Measurements from ENCODE around the gene CTNNA3.
A peak's percentile ranks its signal among the peaks of the same experiment; 100 is the strongest.

CTNNA3 gene

DNA sequence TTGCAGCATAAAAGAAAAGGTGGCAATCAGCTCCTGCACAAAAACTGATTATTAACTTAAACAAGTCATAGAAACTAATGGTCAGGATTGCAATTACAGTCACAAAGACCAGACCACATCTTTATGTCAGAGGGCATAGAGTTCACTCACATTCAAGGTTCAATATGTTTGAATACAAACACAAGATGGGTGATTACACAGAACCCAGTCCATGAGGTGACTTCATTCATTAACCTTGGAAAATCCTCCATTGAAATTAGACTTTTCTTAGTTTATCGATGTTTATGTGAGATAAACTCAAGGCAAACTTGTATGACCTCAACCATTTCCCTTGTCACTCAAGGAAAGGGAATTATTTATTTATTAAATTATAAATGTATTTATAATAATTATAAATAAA lies 1158.8 kb downstream of the CTNNA3 start:
- DNase-seq (ENCODE audit: low read depth), result no peak

DNA sequence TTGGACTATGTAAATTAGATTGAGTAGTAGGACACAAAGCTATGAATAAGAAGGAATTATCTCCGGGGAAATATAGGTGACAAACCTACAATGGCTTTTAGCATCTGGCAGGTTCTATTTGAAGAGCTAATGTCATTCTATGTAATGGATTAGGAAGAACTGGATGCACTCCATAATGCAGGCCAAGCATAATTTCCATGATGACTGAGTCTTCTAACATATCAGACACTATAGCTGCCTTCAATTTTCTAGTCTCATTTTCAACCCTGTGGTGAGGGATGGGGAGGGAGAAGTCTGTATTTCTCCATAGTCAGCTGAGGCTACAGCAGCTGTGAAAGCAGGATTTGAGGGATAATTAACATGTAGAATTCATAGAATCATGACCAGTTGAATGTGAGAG lies 1160.6 kb downstream of the CTNNA3 start:
- DNase-seq (ENCODE audit: low read depth), result no peak

DNA sequence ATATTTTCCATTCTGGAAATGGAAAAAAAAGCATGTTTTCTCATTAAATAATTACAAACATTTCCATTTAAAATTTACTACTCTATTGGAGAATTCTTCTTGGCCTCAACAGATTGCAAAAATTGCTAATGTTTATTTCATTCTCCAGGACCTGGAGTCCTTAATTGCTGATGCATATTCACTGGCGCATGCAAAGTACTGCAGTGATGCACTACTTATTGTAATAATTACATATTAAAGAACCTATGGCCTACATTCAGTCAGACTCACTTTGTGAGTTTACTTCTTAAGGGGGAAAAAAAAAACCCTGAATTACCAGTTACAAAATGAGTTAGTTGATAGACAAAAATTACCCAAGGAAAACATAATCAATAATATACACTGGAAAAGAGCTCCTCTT lies 1161.1 kb downstream of the CTNNA3 start:
- no peak for DNase-seq (ENCODE audit: low read depth)

DNA sequence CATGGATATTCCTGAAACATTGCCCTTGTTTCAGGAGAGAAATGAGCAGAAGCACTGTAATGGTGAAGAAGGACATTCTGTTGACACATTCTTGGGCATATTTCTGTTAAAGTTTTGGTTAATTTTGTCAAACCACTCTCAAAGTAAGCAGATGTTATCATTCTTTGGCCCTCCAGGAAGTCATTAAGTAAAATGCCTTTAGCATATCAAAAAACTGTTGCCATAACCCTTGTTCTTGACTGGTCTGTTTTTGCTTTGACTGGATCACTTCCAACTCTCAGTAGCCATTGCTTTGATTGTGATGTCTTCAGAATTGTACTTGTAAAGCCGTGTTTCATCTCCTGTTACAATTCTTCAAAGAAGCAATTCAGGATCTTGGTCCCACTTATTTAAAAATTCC lies 1174.5 kb downstream of the CTNNA3 start:
- DNase-seq (ENCODE audit: low read depth), result no peak

DNA sequence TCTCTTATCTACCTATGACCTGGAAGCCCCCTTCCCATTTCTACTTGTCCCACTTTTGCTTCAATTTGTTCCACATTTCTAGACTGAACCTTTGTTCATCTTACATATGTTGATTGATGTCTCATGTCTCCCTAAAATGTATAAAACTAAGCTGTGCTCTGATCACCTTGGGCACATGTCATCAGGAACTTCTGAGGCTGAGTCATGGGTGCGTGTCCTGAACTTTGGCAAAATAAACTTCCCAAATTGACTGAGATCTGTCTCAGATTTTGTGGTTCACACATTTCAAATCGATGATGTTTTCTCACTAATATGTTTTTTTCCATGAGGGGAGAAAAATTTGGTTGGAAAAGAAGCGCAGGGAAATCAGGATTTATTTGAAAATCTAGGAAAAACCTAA lies 1176.4 kb downstream of the CTNNA3 start:
- DNase-seq (ENCODE audit: low read depth), result no peak

DNA sequence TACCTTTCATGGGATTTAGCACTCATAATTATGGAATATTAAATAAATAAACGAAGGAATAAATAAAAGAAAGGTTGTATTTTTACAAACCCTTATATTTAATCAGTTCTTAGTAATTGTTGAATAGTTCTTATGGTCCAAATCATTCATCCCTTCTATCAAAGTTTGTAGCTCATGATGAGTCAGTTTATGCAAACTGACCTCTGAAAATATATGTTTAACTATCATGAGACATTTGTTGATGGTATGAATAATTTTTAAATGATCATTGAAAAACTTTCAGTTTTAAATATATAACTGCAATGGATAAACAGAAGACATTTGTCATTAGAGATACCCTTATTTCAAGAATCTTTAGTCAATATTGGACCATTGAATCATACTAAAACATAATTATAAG lies 1181.3 kb downstream of the CTNNA3 start:
- no peak for DNase-seq (ENCODE audit: low read depth)

DNA sequence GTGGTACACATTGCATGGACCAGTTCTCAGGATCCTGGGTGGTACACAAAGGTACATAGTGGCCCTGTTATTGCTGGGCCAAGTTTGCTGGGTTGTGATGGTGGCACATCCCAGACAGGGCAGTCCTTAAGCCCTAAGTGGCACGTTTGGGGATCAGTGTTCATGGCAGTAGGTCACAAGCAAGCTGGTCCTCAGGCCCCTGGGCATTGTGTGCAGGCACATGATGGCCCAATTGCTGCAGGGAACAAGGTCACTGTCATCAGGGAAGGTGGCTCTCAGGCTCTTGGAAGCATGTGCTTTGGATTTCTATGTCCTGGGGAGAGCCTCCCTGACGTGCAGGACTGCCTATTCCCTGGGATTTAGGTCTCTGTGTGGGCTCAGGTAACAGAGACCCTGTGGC lies 1182.5 kb downstream of the CTNNA3 start:
- DNase-seq (ENCODE audit: low read depth), result no peak

DNA sequence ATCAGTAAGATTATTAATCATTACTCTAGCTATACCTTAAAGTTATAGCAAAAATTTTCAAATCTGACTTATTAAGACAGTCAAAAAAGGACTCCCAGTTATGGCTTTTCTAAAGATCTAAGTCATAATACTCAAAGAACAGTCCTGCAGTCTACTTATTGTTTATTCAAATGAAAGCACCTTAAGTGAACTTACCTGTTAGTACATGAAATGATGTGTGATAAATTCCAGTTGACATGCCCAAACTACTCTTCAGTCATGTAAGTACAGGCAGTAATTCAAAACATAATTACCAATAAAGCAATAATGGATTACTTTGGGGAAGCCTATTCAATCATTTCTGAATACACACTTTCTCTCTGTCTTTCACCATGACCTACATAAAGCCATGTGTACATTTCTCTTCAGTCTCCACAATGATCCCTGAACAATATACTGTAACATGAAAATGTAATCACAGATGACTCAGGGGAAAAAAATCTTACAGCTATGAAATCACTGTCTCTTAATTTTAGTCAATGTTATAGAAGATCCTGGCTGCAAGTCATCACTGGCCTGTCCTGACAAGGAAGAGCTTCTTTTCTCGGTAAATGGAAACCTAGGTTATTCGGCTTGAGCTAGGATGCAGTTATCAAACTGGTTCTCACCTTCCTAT lies 1190.9 kb downstream of the CTNNA3 start:
- peak; percentile 7 for DNase-seq (ENCODE audit: low read depth)

DNA sequence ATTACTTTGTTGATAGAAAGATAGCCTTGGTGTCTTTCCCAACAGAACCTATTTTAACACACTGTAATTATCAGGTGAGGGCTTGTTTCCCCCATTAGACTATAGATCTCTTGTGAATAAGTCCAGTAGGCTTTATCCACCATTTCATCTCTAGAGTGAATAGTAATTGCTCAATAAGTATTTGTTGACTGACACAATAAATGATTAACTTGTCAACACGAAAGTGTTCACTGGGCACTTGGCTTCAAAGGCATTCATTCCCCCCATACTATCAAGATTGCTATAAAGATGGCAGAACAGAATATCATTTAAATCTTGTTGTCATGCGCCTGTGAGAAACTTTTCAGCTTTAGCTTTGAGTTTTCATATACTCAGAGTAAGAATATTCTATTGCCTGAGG lies 1194.6 kb downstream of the CTNNA3 start:
- DNase-seq (ENCODE audit: low read depth), result no peak

DNA sequence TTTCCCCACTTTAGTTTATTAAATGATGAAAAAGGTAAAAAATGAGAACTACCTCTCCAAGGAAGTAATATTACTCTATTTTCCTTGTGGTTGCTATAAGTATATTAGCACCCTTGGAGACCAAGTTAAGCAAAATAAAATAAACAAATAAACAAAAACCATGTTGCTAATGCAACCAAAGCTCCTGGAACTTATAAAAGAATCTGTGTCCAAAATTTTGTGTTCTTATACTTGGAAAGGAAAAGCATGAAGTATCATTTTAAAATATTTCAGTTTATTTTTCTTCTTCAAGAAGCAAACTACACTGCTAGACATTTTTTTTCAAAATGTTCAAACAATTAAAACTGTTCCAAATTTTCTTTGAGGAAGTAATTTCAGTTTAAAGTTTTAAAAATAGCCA lies 1212.0 kb downstream of the CTNNA3 start:
- DNase-seq (ENCODE audit: low read depth), result no peak

DNA sequence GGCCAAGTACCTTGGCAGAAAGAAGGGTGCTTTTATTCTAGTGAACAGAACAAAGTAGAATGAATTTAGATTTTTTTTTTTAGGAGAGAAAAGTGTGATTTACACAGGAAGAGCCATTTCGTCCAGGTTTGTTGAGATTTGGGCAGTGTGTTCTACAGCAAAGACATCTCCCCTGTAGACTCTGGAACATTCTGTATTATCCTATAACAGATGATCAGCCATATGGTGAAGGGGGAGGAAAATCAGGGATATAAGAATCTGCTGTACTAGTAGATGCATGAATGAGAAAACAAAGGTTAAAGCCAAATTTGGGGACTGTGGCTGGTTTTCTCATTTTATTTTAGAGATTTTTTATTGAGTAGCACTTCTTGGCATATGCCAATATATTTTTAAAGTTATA lies 1223.8 kb downstream of the CTNNA3 start:
- DNase-seq (ENCODE audit: low read depth), result no peak

DNA sequence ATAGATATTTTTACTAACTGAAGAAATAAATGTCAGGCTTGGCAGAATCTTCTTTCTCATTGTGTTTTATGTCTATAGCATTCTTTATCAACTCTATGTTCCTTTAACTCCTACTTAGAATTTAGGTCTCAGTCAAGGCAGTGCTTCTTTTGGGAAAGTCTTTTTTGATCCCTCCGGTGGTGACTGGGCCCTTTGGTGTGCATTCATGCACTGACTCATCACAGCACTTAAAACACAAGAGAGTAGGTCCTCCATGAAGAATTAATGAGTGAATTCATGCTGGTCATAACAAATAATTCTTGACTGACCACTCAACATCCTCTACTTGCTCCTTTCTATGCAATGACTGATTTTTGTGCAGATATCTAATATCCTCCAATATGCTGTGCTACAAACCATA lies 1229.0 kb downstream of the CTNNA3 start:
- no peak for DNase-seq (ENCODE audit: low read depth)

DNA sequence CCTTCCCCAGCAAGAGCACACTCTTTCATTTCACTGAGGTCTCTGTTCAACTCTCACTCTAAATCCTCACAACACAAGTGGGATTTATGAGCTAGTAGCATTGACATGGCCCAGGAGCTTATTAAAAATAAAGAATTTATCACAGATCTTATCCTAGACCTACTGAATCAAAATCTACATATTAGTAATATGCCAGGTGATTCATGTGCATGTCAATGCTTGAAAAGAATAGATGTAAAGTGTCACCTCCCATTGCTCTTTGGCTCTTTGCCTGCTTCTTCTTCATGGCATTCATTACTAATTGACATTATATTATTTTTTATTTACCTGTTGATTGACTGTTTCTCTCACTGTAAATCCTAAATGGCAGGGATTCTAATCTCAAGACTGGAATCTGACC lies 1229.4 kb downstream of the CTNNA3 start:
- no peak for DNase-seq (ENCODE audit: low read depth)

DNA sequence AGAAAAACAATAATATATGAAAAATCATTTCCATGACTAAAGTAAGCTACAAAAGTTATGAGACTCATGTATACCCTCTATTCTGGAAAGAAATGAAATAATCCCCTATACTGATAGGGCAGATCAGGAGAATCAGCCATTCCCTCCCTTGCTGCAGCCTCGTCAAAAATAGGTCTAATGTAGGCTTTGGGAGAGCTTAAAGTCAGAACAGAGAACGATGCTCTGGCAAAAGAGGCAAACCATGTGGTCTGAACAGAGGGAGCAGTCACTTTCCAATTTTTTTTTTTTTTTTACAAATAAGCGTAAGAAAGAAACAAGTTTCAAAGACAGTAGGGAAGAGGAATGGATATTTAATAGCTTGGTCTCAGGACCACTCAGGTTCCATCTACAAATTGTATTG lies 1232.4 kb downstream of the CTNNA3 start:
- no peak for DNase-seq (ENCODE audit: low read depth)

DNA sequence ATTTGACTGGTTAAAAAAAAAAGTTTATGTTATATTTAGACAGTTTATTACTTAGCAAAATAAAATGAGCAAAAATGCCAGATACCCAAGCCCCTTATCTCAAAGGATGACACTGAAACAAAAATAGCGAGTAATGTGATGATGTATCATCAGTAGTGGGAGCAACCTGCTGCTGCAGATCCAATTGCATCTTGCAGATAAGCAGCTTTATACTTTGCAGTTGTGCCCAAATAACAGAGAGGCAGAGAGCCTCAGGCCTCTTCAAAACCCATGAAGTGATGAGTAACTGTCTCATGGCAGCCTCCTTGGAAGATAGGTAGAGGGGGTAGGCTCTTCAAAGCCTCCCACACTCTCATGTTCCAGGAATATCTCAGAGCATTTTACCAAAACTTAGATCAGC lies 1238.4 kb downstream of the CTNNA3 start:
- DNase-seq (ENCODE audit: low read depth), result peak; percentile 0

DNA sequence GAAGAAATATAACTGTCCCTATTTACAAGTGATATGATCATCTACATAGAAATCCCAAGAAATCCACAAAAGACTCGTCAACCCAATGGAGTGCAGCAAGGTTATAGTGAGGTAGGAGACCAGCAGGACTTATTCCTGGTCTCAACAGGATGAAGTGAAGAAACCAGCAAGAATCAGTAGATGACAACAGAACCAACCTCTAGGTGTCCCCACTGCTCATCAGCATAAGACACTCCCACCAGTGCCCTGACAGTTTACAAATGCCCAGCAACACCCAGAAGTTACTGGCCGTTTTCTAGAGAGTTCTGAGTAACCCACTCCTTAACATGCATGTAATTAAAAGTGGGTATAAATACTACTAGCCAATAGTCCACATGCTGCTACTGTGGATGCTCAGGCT lies 1240.7 kb downstream of the CTNNA3 start:
- DNase-seq (ENCODE audit: low read depth), result peak; percentile 21

DNA sequence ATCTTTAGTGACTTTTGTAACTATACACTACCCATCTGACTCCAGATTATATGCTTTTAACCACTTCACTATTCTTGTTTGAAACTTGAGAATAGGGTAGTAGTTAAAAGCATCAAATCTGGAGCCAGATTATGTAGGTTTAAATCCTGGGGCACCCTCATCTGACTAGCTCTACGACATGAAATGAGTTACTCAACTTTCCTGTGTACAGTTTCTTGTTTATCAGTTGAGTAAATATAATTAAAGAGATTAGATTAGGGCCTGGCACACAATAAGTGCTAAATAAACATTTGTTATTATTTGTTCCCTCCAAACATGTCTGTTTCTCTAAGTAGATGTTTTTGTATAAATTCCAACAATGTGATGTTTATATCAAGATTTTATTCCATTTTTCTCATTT lies 1255.4 kb downstream of the CTNNA3 start:
- no peak for DNase-seq (ENCODE audit: low read depth)

DNA sequence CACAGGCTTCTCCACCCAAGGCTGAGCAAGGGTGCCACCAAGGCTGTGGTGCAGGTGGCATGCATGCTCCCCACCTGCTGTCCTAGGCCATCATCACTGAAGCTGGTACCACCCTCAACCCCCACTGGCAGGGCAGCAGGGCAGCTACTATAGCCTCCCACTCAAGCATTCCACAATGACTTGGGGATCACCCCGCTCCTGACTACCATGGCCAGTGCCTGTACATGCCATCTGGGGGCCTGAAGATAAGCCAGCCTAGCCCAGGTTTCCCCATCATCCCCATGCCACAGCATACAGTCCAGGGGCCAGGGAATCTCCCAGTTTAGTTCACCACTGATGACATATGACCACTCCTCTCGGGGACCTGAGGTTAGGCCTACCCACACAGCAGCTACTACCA lies 1281.1 kb downstream of the CTNNA3 start:
- DNase-seq (ENCODE audit: low read depth), result no peak

DNA sequence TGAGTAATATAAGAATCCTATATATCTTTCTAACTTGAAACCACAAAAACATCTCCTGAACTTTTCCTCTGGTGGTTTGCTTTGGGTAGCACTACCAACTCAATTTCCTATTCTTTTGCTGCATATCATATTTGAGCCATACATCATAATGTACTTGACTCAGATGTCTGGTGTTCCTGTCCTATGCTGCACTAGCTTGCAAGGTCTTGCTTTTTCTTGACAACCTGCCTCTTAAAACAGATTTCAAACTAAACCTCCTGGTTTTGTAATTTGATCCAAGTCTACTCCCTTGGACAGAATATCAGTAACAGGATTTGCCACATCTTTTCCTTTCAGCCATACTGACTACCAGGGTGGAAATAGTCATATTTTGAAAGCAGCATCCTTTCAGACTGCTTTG lies 1290.4 kb downstream of the CTNNA3 start:
- DNase-seq (ENCODE audit: low read depth), result no peak

DNA sequence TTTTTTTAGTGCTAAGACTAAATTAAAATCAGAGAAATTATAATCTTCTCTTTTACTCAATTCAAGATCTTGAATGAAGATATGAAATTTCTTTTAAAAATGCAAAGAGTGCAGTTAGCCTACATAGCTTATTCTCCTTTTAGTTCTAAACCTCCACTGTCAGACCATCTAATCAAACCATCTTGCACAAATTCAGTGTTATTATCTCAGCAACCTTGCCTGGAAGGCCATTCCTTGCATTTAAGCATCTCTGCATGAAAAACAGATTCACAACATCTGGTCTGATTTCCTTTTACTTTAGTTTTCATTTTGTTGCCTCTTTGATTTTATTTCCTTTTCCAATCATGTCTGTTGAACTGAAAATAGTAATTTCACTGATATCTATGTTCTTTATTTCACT lies 1297.3 kb downstream of the CTNNA3 start:
- DNase-seq (ENCODE audit: low read depth), result no peak

DNA sequence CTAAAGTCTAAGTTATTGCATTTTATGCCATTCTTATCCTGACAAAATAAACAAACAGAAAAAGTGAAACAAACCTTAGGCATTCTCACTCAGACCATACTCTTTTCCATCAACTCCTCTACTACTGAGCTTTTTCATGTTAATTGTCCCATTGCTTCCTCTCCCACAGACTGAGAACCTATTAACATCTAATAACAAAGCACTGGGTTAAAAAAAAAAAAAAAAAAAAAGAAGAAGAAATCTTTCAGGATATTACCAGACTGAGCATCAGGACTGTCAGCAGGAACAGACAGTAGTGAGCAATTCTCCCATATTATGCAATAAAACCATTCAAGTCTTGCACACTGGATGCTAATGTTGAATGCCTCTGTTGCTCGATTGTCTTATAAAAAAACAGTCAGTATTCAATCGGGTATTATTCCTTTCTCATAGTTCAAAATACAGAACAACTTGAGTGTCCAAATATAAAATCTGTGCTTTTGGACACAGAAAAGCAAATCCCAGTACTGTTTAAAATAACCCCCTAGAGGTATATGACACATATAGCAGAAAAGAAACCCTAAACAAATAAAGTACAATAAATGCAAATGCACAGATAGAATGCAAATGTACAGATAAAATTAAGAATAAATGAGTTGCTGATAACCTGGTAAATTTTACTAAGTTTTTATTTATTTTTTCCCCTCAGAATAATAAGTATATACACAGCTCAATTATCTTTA lies 1301.5 kb downstream of the CTNNA3 start:
- DNase-seq (ENCODE audit: low read depth), result no peak

DNA sequence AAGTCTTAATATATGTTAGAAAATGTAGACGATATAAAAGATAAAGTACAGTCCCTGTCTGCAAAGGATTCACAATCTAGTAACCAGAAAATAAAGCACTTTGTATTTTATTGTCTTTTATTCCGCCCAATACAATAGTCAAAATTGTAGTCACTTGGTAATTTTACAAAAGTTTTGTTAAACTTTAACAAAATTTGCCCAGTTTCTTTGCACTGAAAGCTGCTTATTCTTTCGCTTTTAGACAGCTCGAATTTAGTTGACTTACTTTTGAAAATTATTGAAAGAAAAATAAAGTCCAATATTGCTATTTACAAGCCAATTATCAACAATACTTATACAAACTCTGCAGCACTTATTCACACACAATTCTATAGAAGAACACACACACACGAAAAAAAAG lies 1305.1 kb downstream of the CTNNA3 start:
- DNase-seq (ENCODE audit: low read depth), result no peak

DNA sequence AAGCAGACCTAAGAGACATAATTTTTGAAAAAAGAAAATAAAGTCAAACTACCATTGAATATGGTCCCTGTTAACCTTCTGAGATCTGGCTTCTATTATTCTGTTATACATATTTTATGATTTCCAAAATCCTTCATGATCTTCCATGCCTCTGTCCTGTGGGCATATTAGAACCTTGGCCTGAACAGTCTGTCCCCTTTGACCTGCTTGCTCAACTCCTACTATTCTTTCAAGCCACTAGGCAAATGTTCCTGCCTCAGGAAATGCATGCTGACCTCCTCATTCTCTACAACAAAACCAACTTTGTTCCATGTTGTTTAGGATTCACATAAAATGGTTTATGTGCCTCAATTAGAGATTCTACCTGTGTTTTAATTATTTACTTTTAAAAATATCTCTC lies 1315.0 kb downstream of the CTNNA3 start:
- no peak for DNase-seq (ENCODE audit: low read depth)

Measured in amniotic epithelial cell (primary cell).